ENCODE data around the gene PTPN20.

DNA sequence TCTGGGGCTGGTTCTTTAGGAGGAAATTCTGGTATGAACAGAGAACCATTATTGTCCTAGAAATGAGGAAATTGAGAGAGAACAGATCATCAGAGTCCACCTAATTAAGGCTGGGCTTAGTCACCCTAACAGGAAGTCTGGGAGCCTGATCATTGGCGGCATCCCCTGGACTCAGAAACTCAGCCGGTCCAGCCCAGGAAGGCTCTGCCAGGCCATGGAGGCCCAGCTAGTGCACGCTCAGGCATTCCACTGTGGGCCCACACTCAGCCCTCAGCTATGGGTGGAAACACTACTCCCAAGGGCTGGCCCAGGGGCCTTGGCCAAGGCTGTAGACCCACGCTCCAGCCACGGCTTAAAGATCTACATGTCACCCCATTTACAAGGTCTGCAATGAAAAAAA lies 109.2 kb downstream of the PTPN20 start:
- TF ChIP-seq CTCF (IDR thresholded peaks at IDR 0.05; ENCODE audit: low read depth, low read length, poor library complexity, severe bottlenecking) = no peak
- no peak for TF ChIP-seq EZH2phosphoT487 (IDR thresholded peaks at IDR 0.05; ENCODE audit: borderline replicate concordance, low read length)
